NCI-H1048 (cell line): ENCODE results near the gene PI4KA.
"Not testable (repeated sequence)": the region's sequence is repeated elsewhere in the genome, so short reads cannot be mapped to it uniquely, and the experiment has no call there.

Source experiments
- DNase-seq: peaks from one replicate; lab custom pipeline; 2025; lab: John Stamatoyannopoulos, UW

PI4KA gene

DNA sequence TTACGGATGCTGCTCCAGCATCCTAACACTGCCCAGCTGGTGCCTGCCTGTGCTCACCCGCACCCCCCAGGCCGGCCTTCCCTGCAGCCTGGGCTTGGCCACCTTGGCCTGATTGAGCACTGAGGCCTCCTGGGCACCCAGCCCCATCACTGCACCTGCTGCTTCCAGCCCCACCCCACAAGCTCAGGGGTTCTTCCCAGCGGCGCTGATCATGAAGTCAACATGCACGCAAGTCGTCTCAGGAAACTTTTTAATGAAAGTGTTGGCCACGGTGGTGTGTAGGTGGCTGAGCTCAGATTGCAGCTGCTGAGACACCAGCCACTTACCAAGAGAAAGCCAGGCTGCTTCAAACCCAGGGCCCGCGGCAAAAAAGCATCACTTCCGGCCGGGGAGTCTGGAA is 163.4 kb downstream of the PI4KA start:
- not testable (repeated sequence) for DNase-seq

DNA sequence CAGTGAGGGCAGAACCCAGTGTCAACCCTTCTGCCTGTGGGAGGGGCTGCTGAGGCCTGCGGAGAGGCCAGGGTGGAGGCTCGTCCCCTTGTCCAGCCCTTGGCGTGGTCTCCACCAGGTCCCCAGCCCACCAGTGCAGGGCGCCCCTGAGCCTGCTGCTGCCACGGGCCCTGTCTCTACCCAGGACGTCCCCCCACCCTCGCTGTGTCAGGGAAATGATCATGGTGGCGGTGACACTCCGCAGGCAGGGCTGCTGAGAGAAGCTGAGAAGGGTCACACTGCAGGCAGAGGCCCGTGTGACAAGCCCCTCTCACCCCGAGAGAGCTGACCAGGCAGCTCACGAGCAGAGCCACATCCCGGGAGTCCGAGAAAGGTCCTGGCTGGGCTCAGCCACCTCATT is 164.4 kb downstream of the PI4KA start:
- not testable (repeated sequence) for DNase-seq

DNA sequence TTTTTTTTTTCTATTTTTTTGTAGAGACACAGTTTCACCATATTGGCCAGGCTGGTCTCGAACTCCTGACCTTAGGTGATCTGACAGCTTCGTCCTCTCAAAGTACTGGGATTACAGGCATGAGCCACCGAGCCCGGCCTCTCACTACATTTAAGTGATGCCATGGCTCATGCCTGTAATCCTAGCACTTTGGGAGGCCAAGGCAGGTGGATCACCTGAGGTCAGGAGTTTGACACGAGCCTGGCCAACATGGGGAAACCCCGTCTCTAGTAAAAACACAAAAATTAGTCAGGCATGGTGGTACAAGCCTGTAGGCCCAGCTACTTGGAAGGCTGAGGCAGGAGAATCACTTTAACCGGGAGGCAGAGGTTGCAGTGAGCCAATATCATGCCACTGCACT is 165.7 kb downstream of the PI4KA start:
- not testable (repeated sequence) for DNase-seq

DNA sequence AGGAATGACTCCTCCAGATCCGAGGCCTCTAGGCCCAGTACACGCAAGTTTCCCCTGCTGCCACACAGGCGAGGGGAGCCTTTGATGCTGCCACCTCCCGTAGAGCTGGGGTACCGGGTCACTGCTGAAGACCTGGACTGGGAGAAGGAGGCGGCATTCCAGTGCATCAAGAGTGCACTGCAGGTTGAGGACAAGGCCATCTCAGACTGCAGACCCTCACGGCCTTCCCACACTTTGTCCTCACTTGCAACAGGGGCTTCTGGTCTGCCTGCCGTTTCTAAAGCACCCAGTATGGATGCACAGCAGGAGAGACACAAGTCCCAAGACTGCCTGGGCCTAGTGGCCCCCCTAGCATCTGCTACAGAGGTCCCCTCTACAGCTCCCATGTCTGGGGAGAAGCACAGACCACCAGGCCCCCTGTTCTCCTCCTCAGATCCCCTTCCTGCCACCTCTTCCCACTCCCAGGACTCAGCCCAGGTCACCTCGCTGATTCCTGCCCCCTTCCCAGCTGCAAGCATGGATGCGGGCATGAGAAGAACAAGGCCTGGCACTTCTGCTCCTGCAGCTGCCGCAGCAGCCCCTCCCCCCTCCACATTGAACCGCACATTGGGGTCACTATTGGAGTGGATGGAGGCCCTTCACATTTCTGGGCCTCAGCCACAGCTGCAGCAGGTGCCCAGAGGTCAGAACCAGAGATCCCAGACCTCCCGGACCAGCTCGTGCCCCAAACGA is 167.9 kb downstream of the PI4KA start:
- DNase-seq, result not testable (repeated sequence)

DNA sequence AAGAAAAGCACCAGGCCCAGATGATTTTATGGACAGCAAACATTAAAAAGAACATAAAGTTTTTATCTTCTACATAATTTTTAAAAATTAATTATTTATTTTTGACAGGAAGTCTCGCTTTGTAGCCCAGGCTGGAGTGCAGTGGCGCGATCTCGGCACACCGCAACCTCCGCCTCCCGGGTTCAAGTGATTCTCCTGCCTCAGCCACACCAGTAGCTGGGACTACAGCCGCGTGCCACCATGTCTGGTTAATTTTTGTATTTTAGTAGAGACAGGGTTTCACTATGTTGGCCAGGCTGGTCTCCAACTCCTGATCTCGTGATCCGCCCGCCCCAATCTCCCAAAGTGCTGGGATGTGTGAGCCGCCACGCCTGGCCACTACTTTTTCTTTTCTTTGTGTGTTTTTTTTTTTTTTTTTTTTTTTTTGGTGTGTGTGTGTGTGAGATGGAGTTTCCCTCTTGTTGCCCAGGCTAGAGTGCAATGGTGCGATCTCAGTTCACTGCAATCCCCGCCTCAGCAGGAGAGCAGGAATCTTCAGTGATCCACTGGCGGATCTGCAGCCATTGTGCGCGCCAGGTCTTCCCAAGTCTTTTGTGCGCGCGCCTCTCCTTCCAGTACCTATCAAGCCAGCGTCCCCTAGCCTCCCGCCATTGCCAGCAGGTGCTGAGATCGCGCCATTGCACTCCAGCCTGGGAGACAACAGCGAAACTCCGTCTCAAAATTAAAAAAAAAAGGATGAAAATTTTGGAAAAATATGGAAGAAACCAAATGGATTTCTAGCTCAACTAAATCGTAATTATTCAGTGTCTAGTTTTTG is 171.0 kb downstream of the PI4KA start:
- DNase-seq, result not testable (repeated sequence)

DNA sequence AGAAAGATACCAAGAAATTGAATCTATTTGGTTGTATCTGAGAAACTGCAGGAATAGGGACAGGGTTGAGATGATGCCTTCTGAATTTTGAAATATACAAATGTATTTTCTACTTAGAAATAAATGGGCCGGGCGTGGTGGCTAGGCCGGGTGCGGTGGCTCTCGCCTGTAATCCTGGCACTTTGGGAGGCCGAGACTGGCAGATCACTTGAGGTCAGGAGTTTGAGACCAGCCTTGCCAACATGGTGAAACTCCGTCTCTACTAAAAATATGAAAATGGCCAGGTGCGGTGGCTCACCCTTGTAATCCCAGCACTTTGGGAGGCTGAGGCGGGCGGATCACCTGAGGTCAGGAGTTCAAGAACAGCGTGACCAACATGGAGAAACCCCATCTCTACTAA is 172.8 kb downstream of the PI4KA start:
- DNase-seq, result not testable (repeated sequence)

DNA sequence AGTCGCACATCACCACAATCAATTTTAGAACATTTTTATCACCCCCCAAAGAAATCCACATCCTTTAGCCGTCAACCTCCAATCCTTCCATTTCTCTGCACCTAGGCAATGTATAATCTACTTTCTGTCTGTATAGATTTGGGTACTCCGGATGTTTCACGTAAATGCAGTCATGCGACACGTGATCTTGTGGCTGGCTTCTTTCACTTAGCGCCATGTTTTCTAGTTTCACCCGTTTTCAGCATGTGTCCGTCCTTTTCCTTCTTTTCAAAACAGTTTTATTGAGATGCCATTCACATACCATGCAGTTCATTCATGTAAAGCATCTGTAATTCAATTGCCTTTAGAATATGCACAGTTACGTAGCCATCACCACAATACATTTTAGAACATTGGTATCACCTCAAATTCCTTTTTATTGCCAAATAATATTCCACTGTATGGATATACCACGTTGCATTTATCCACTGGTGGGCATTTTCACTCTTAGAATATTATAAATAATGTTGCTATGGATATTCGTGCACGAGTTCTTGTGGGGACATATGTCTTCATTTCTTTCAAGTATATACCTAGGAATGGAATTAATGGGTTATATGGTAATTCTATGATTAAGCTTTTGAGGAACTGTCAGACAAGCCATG is 179.7 kb downstream of the PI4KA start:
- not testable (repeated sequence) for DNase-seq

DNA sequence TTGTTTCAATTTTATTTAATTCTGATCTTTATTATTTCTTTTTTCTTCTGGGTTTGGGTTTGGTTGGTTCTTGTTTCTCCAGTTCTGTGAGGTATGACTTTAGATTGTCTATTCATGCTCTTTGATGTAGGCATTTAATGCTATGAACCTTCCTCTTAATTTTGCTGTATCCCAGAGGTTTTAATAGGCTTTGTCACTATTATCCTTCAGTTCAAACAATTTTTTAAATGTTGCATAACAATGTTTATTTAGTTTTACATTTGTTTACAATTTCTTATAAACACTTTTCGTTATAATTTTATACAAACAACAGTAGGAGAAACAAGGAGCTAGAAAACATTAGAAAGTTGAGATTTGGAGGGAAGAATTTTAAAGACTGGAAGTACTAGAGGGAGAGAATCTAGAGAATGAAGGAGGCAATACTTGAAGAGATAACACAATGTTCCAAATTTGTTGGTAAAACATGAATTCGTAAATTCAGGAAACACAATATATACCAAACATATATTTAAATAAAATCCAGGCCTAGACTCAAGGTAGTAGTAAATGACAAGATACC is 180.8 kb downstream of the PI4KA start:
- DNase-seq, result no peak

DNA sequence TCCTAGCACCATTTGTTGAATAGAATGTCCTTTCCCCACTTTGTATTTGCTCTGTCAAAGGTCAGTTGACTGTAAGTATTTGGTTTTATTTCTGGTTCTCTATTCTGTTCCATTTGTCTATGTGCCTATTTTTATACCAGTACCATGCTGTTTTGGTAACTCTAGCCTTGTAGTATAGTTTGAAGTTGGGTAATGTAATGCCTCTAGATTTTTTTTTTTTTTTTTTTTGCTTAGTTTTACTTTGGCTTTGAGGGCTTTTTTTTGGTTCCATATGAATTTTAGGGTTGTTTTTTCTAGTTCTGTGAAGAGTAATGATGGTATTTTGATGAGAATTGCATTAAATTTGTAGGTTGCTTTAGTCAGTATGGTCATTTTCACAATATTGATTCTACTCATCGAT is 183.0 kb downstream of the PI4KA start:
- DNase-seq, result not testable (repeated sequence)

DNA sequence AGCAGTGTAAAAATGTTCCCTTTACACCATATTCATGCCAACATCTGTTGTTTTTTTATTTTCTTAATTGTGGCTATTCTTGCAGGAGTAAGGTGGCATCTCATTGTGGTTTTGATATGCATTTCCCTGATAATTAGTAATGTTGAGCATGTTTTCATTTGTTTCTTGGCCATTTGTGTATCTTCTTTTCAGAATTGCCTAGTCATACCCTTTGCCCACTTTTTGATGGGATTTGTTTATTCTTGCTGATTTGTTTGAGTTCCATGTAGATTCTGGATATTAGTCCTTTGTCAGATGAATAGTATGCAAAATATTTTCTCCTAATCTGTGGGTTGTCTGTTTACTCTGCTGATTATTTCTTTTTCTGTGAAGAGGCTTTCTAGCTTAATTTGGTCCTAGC is 183.6 kb downstream of the PI4KA start:
- no peak for DNase-seq

DNA sequence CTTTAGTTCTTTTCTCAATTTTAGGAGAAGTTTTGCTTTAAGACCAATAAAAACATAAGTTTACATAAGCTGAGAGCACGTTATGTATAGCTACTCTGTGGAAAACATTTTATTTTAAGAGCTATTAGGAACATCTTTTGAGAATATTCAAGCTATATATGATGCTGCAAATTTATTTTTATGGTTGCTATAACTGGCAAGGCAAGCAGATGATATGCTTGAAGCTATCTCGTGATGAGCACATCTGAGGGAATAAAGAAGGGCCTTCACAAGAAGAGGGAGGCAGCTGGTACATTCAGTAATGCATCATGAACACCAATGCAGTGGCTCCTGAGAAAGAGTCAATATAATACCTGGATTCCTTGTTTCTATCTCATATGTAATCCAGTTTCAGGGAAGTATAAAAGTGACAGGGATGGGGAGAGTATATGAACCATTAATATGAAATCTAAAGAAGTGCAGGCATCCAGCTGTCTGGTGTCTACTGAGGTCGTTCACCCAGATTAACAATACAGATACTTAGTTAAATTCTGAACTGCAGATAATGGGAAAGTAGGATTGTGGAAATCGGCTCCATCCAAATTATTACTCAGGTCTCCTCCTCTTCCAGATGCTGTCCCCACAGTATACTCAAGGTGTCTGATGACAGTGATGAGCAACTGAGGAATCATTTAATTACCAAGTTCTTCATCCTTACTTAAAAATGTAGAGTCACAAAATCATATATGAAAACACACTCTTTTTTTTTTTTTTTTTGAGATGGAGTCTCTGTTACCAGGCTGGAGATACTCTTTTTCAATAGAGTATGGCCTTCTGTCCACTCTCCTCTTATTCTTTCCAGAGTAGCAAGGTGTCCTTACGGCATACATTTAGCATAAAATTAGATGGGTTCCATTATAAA is 185.1 kb downstream of the PI4KA start:
- no peak for DNase-seq

DNA sequence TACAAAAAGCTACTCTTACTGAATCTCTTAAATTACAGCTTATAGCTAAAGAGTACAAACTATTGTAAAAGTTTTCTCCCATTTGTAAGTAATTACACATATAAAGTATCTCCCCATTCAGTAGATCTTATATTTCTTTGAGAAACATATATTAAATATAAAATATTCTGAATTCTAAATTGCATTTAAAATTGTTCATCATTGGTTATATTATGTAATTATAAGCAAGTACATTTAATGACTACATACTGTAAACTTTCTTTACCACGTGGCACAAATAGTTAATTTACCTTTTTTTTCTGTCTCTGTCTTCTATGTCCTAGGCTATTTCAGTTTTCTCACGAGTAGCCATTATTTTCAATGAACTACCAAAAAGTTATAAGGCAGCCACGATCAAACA is 185.9 kb downstream of the PI4KA start:
- no peak for DNase-seq

DNA sequence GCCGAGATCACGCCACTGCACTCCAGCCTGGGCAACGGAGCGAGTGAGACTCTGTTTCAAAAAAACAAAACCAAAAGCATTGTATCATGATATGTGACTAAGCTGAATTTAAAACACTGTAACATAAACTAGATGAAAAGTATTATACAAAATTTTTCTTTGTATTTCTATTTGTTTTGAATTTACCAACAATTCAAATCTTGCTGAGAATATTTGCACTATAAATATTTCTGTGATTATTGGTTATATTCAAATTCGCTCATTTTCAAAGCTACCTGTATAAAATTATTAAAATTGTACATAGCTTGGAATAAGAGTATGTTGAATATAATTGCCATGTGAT is 186.6 kb downstream of the PI4KA start:
- DNase-seq, result no peak

DNA sequence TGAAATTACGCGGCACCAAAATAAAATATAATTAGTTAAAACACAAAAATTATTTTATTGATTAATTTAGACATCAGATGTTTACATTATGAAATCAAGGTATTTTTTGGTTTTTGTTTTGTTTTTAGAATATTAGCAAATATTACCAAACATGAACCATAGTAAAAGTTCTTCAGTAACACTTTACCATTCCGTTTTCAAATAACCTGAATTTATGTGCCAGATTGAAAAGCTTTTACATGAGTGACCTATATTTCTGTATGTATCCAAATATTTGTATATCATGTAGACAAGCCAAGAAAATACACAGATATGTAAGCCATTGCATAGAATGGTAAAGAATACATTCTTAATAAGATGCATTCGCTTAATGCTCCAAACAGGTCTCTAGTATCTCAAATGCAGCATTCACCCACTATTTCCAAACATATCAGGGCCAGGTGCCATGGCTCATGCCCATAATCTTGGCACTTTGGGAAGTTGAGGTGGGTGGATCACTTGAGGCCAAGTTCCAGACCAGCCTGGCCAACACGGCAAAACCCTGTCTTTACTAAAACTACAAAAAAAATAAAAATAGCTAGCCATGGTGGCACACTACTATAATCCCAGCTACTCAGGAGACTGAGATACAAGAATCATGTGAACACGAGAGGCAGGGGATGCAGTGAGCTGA is 187.1 kb downstream of the PI4KA start:
- DNase-seq, result no peak

DNA sequence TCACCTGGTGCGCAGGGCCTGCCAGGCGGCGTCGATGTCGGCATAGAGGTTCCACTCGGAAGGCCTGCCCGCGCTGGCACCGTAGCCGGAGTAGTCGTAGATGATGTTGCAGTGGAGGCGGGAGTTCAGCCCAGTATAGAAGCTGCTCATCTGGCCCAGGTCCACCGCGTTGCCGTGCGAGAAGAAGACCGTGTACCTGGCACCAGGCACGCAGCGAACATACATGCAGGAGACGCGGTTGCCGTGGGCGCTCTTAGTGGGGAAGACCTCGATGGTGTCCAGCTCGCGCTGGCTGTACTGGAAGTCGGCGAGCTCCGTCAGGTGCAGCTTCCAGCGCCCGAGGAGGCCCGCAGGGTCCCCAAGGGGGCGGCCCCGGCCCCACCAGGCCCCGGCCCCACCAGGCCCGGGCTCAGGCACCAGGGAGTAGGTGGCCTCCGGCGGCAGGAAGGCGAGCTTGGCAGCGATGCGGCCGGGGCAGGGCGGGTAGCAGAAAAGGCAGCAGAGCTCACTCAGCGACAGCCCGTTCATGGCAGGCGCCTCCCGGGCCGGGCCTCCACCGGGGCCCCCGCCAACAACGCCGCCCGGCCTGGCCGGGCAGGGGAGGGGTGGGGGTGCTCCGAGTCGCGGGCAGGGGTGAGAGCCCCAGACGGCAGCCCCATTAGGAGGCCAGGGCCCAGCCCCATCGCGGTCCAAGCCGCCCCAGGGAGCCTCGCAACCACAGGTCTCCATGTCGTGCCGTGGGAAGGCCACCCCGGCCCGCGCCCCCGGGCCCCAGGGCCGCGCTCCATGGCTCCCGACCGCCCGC is 188.0 kb downstream of the PI4KA start:
- DNase-seq, result not testable (repeated sequence)

DNA sequence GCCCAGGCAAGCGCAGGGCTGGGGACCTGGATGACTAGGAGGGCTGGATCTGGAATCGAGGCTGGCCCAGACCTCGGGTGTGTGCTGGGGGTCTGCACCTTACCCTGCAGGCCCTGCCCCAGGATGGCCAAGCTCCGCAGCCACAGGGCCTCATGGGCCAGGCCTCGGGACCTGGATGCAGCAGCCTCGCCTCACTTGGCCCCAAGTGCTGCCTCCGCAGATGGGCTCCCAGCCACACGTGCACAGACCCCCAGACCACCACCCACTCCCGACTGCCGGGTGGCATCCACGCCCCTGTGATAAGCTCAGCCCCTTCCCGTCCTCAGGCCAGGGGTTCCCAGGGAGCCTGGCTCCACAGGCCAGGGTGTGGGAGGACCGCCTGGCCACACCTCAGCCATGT is 188.7 kb downstream of the PI4KA start:
- not testable (repeated sequence) for DNase-seq

DNA sequence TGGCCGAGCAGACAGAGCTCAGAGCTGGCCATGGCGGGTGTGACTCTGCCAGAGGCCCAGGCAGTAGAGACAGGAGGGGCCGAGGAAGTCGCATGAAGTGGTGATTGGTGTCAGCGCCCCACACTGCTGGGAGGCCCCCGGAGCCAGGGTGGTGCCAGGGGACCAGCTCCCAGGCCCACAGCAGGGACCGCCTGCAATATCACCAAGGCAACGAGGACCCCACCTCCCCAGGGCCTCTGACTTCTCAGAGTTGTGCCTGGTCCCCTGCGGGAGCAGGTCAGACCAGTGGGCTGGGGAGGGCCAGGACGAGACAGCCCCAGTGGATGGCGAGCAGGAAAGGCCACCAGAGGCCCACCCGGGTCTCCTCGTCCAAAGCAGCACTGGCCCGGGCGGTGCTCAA is 189.1 kb downstream of the PI4KA start:
- DNase-seq, result not testable (repeated sequence)

DNA sequence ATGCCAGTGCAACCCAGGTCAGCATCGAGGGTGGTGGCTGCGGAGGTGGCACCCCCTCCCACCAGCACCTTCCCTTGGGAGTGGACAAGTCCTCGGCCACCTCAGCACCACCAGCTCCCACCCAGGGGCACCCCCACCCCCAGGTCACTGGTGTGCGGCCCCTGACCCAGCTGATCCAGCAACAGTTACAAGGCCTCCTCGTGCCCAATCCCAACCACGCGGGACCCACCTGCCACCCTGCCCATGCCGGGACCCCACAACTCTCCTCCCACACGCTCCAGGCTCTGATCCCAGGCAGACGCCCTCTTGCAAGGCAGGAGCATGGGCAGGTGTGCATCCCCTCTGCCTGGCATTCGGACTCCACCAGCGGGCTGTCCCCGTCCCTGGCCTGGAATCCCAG is 189.8 kb downstream of the PI4KA start:
- not testable (repeated sequence) for DNase-seq

DNA sequence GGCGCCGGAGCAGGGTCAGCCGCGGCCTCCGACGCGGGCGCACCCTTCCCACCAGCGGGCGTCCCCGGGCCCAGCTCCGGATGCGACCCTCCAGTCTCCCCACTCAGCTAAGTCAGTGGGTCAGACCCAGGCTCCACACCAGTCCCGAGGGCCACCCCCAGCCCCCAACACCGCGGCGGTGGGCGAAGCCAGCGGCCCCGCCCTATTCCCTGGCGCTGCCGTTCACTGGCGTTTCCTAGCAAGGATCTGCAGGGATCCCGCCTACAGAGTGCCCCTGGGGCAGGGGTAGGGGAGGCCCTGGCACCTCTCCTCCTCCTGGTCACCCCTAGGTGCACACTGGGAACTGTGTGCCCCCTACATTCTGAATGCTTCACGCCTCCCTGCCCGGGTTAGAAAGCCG is 190.4 kb downstream of the PI4KA start:
- DNase-seq, result not testable (repeated sequence)

DNA sequence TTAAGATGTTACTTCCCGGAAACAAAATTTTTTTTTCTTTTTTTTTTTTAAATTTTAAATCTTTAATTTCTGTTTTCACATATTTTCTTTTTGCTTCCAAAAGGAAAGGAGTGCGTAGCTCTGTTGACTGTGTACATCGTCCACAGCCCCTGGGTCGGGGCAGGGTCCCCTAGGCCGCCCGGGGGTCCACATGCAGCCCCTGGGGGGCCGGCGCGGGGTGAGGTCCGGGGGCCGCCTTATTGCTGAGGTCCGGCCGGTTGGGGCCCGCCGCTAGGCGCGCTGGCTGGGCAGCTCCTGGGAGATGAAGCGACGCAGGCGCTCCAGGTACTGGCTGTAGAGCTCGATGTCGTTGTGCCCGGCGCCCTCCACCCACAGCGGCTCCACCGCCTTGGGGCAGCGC is 191.1 kb downstream of the PI4KA start:
- DNase-seq, result not testable (repeated sequence)
